HepG2 (cell line): Measurements from ENCODE around the gene CBFA2T2. TPM values are rescaled to one million over a fixed set of nuclear protein-coding genes. Genes with fewer than 3 reads are reported as not detected.
A peak's percentile ranks its signal among the peaks of the same experiment; 100 is the strongest.

Source experiments
- ATF7-NPFF ChIP-seq: sonication (generic); formaldehyde crosslinking; IDR thresholded peaks from 2 replicates; pipeline ENCODE4 v1.8.1; 2023; ENCODE audit warnings: mild to moderate bottlenecking, low read depth, missing genetic modification reagents, moderate library complexity
- BATF2 ChIP-seq: sonication (generic); formaldehyde crosslinking; IDR thresholded peaks from 2 replicates; pipeline ENCODE4 v1.8.0; 2022; ENCODE audit warnings: mild to moderate bottlenecking, missing genetic modification reagents, moderate library complexity
- ETS1 ChIP-seq: sonication (generic); formaldehyde crosslinking; IDR thresholded peaks from 2 replicates; pipeline ENCODE4 v1.4.0; 2020; ENCODE audit warnings: missing genetic modification reagents
- KAT7 ChIP-seq: IDR thresholded peaks from 2 replicates; pipeline ENCODE4 v1.6.1; 2018; ENCODE audit warnings: borderline replicate concordance, missing compliant biosample characterization
- MAZ ChIP-seq, 2 experiments: sonication (generic) in 1 of 2; formaldehyde crosslinking in 1 of 2; IDR thresholded peaks; 2 replicates each; pipeline versions ENCODE4 v1.5.0 to v1.6.1; 2012 to 2020; ENCODE audit warnings: low read depth in 2 of 2, mild to moderate bottlenecking in 2 of 2, borderline replicate concordance in 1 of 2, improper control_type of control experiment in 1 of 2, low read length in 1 of 2, missing genetic modification reagents in 1 of 2, moderate library complexity in 1 of 2
- MED1 ChIP-seq: sonication (generic); formaldehyde crosslinking; IDR thresholded peaks from 2 replicates; pipeline ENCODE4 v1.4.0; 2020; ENCODE audit warnings: missing genetic modification reagents
- MYPOP ChIP-seq: sonication (generic); formaldehyde crosslinking; IDR thresholded peaks from 2 replicates; pipeline ENCODE4 v1.8.1; 2023; ENCODE audit warnings: mild to moderate bottlenecking, moderate library complexity, missing genetic modification reagents
- PAX8 ChIP-seq: sonication (generic); formaldehyde crosslinking; IDR thresholded peaks from 2 replicates; pipeline ENCODE4 v1.8.0; 2022; ENCODE audit warnings: mild to moderate bottlenecking, missing genetic modification reagents, borderline replicate concordance
- PCBP1 ChIP-seq: fragments of 200-400 bp; formaldehyde crosslinking; IDR thresholded peaks from 2 replicates; pipeline ENCODE4 v1.6.1; 2017; ENCODE audit warnings: mild to moderate bottlenecking, low read depth, low read length, borderline replicate concordance
- SATB2 ChIP-seq: sonication (generic); formaldehyde crosslinking; IDR thresholded peaks from 2 replicates; pipeline ENCODE4 v1.5.0; 2020; ENCODE audit warnings: missing genetic modification reagents
- SIX1 ChIP-seq: sonication (generic); formaldehyde crosslinking; IDR thresholded peaks from 2 replicates; pipeline ENCODE4 v1.4.0; 2020; ENCODE audit warnings: missing genetic modification reagents, borderline replicate concordance
- SMARCE1 ChIP-seq: fragments of 450-650 bp; IDR thresholded peaks from 2 replicates; pipeline ENCODE4 v1.6.1; 2017; ENCODE audit warnings: borderline replicate concordance
- SOX5 ChIP-seq: IDR thresholded peaks from 2 replicates; pipeline ENCODE4 v1.6.1; 2016; ENCODE audit warnings: borderline replicate concordance
- SPEN ChIP-seq: sonication (generic); formaldehyde crosslinking; IDR thresholded peaks from 2 replicates; pipeline ENCODE4 v1.5.1; 2020; ENCODE audit warnings: low read depth, mild to moderate bottlenecking, missing genetic modification reagents
- ZNF282 ChIP-seq: fragments of 450-650 bp; IDR thresholded peaks from 2 replicates; pipeline ENCODE4 v1.6.1; 2018; ENCODE audit not compliant: partially characterized antibody
- ZNF431 ChIP-seq: sonication (generic); formaldehyde crosslinking; IDR thresholded peaks from 2 replicates; pipeline ENCODE4 v1.9.0; 2022; ENCODE audit warnings: missing genetic modification reagents, low read depth, mild to moderate bottlenecking, borderline replicate concordance
- ZNF484 ChIP-seq: sonication (generic); formaldehyde crosslinking; IDR thresholded peaks from 2 replicates; pipeline ENCODE4 v1.5.1; 2020; ENCODE audit warnings: mild to moderate bottlenecking, low read depth, missing genetic modification reagents, borderline replicate concordance
- polyA plus RNA-seq, 8 experiments: library from polyadenylated mRNA; depleted of rRNA in 3 of 8; stranded (reverse) in 7 of 8; unstranded in 1 of 8; fragments of >200 nt; fragmentation: Illumina TruSeq in 4 of 8; extraction: Trizol in 4 of 8; gene quantifications; 2 replicates each; pipeline versions ENCODE4 v1.2.1 to v1.2.3, GENCODE V29; 2011 to 2016; ENCODE audit warnings: low read depth in 4 of 8, missing spikeins in 1 of 8, mixed read lengths in 1 of 8; ENCODE audit not compliant: insufficient read depth in 1 of 8
- total RNA-seq, 5 experiments: library from RNA; depleted of rRNA; stranded (reverse); fragments of >200 nt; fragmentation: Illumina TruSeq; extraction: Trizol; gene quantifications; 2 replicates each; pipeline ENCODE4 v1.2.3, GENCODE V29; 2016; ENCODE audit warnings: low read depth in 1 of 5
- TF ChIP-seq, protein P1 (sequence below): sonication (generic); formaldehyde crosslinking; IDR thresholded peaks from 2 replicates; pipeline ENCODE4 v1.5.0; 2020; ENCODE audit warnings: missing genetic modification reagents, mild to moderate bottlenecking, borderline replicate concordance
- TF ChIP-seq, protein P2 (sequence below): sonication (generic); formaldehyde crosslinking; IDR thresholded peaks from 2 replicates; pipeline ENCODE4 v1.4.0; 2020; ENCODE audit warnings: missing genetic modification reagents

CBFA2T2 gene
- total and polyA plus RNA-seq, 2 of the 13 experiments (the other 11 are each of a cell fraction or from before 2014, with no cell fraction given) = 6.3 to 21.2 TPM

GRCh38 chr20:33653218-33653899 lies 163.5 kb downstream of the CBFA2T2 start (continued):
- TF ChIP-seq, protein P1, sequence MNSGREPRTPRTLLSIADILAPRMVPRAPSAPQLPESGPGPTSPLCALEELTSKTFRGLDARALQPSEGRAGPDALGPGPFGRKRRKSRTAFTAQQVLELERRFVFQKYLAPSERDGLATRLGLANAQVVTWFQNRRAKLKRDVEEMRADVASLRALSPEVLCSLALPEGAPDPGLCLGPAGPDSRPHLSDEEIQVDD = no peak
- no peak for TF ChIP-seq SATB2 (CRISPR knock-in tag)
- TF ChIP-seq ZNF431 (CRISPR knock-in tag) = 0 out of 2 replicates have a peak, but pooled peaks have one; percentile 6
- TF ChIP-seq ZNF282 = no peak
- TF ChIP-seq, protein P2, sequence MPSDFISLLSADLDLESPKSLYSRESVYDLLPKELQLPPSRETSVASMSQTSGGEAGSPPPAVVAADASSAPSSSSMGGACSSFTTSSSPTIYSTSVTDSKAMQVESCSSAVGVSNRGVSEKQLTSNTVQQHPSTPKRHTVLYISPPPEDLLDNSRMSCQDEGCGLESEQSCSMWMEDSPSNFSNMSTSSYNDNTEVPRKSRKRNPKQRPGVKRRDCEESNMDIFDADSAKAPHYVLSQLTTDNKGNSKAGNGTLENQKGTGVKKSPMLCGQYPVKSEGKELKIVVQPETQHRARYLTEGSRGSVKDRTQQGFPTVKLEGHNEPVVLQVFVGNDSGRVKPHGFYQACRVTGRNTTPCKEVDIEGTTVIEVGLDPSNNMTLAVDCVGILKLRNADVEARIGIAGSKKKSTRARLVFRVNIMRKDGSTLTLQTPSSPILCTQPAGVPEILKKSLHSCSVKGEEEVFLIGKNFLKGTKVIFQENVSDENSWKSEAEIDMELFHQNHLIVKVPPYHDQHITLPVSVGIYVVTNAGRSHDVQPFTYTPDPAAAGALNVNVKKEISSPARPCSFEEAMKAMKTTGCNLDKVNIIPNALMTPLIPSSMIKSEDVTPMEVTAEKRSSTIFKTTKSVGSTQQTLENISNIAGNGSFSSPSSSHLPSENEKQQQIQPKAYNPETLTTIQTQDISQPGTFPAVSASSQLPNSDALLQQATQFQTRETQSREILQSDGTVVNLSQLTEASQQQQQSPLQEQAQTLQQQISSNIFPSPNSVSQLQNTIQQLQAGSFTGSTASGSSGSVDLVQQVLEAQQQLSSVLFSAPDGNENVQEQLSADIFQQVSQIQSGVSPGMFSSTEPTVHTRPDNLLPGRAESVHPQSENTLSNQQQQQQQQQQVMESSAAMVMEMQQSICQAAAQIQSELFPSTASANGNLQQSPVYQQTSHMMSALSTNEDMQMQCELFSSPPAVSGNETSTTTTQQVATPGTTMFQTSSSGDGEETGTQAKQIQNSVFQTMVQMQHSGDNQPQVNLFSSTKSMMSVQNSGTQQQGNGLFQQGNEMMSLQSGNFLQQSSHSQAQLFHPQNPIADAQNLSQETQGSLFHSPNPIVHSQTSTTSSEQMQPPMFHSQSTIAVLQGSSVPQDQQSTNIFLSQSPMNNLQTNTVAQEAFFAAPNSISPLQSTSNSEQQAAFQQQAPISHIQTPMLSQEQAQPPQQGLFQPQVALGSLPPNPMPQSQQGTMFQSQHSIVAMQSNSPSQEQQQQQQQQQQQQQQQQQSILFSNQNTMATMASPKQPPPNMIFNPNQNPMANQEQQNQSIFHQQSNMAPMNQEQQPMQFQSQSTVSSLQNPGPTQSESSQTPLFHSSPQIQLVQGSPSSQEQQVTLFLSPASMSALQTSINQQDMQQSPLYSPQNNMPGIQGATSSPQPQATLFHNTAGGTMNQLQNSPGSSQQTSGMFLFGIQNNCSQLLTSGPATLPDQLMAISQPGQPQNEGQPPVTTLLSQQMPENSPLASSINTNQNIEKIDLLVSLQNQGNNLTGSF (CRISPR knock-in tag) = no peak
- 0 out of 2 replicates have a peak, but pooled peaks have one; percentile 31 for TF ChIP-seq PAX8 (CRISPR knock-in tag)
- peak; percentile 30; the same call in 1 of the 2 replicates for TF ChIP-seq SOX5
- TF ChIP-seq MAZ (IDR thresholded peaks at IDR 0.05; ENCODE audit: borderline replicate concordance, low read depth, low read length) = no peak
- TF ChIP-seq MAZ (CRISPR knock-in tag; IDR thresholded peaks at IDR 0.05; ENCODE audit: low read depth) = 0 out of 2 replicates have a peak, but pooled peaks have one; percentile 55
- no peak for TF ChIP-seq BATF2 (CRISPR knock-in tag)
- TF ChIP-seq ZNF484 (CRISPR knock-in tag) = no peak
- TF ChIP-seq SPEN = no peak
- peak; percentile 58; the same call in 1 of the 2 replicates for TF ChIP-seq ATF7-NPFF (CRISPR knock-in tag)
- no peak for TF ChIP-seq ETS1 (CRISPR knock-in tag)
- TF ChIP-seq SMARCE1 = no peak
- no peak for TF ChIP-seq PCBP1
- TF ChIP-seq MED1 (CRISPR knock-in tag) = no peak; the same call in 1 of the 2 replicates
- TF ChIP-seq MYPOP (CRISPR knock-in tag) = no peak; the same call in 1 of the 2 replicates
- TF ChIP-seq SIX1 (CRISPR knock-in tag) = peak; percentile 69; the same call in 1 of the 2 replicates
- no peak for TF ChIP-seq KAT7 (CRISPR knock-in tag)
